ENCODE results near the gene CLIC4.

CLIC4 gene

GRCh38 chr1:24858277-24858676 is 113.0 kb downstream of the CLIC4 start:
- in situ Hi-C loops (cut with HindIII; ENCODE audit: low pct_ligation_motif_present, low sequenced_read_pairs): no loop called here
- TF ChIP-seq CTCF (IDR thresholded peaks at IDR 0.05; ENCODE audit: low read depth, low read length, missing control alignments): no peak
- DNase-seq: no peak
- H3K27ac ChIP-seq: no peak overlapping the region
- no peaks in the 10 kb centered on the region for H3K27me3 ChIP-seq (replicated peaks)
- no peaks in the 10 kb centered on the region for H3K36me3 ChIP-seq (replicated peaks)
- H3K4me3 ChIP-seq (ENCODE audit: low read depth, low read length): no peak overlapping the region

GRCh38 chr1:24859063-24860010 is 114.1 kb downstream of the CLIC4 start:
- Histone ChIP-seq H3K36me3 (replicated peaks) (no peaks in the 10 kb centered on the region), H3K4me3 (ENCODE audit: low read depth, low read length) (no peak overlapping the region), H3K27ac (no peak overlapping the region), H3K27me3 (replicated peaks) (no peaks in the 10 kb centered on the region)
- TF ChIP-seq CTCF (IDR thresholded peaks at IDR 0.05; ENCODE audit: low read depth, low read length, missing control alignments): no peak
- no peak for DNase-seq
- in situ Hi-C loops (cut with HindIII; ENCODE audit: low pct_ligation_motif_present, low sequenced_read_pairs): no loop called here

- no peak overlapping the region for H3K4me3 ChIP-seq (ENCODE audit: low read depth, low read length)
- in situ Hi-C loops (cut with HindIII; ENCODE audit: low pct_ligation_motif_present, low sequenced_read_pairs): no loop called here
- no peak for DNase-seq
- no peaks in the 10 kb centered on the region for H3K27me3 ChIP-seq (replicated peaks)
- H3K27ac ChIP-seq: no peak overlapping the region
- no peak for TF ChIP-seq CTCF (IDR thresholded peaks at IDR 0.05; ENCODE audit: low read depth, low read length, missing control alignments)
- no peaks in the 10 kb centered on the region for H3K36me3 ChIP-seq (replicated peaks)
Measured at GRCh38 chr1:24860841-24861240, 115.6 kb downstream of the CLIC4 start.

GRCh38 chr1:24861821-24862727 is 116.8 kb downstream of the CLIC4 start:
- H3K27ac ChIP-seq: no peak overlapping the region
- DNase-seq: no peak
- H3K27me3 ChIP-seq (replicated peaks): peaks cover 4% of the 10 kb centered on the region
- H3K4me3 ChIP-seq (ENCODE audit: low read depth, low read length): no peak overlapping the region
- peak; percentile 43 for TF ChIP-seq CTCF (IDR thresholded peaks at IDR 0.05; ENCODE audit: low read depth, low read length, missing control alignments)
- no peaks in the 10 kb centered on the region for H3K36me3 ChIP-seq (replicated peaks)
- in situ Hi-C loops (cut with HindIII; ENCODE audit: low pct_ligation_motif_present, low sequenced_read_pairs): no loop called here

- no peak for TF ChIP-seq CTCF (IDR thresholded peaks at IDR 0.05; ENCODE audit: low read depth, low read length, missing control alignments)
- no peak for DNase-seq
- Histone ChIP-seq H3K36me3 (replicated peaks) (no peaks in the 10 kb centered on the region), H3K4me3 (ENCODE audit: low read depth, low read length) (no peak overlapping the region), H3K27ac (no peak overlapping the region), H3K27me3 (replicated peaks) (peaks cover 5% of the 10 kb centered on the region)
- in situ Hi-C loops (cut with HindIII; ENCODE audit: low pct_ligation_motif_present, low sequenced_read_pairs): no loop called here
Measured at GRCh38 chr1:24862775-24863483, 117.7 kb downstream of the CLIC4 start.

Measured in brain microvascular endothelial cell (primary cell).